ENCODE results near the gene ALDH2. TPM values are rescaled to one million over a fixed set of nuclear protein-coding genes. Genes with fewer than 3 reads are reported as not detected.

The ALDH2 gene
- total and polyA plus RNA-seq, 9 of the 15 experiments (the other 6 are each of a cell fraction or from before 2014, with no cell fraction given) = 1.9 to 22.5 (median 12.2) TPM

DNA sequence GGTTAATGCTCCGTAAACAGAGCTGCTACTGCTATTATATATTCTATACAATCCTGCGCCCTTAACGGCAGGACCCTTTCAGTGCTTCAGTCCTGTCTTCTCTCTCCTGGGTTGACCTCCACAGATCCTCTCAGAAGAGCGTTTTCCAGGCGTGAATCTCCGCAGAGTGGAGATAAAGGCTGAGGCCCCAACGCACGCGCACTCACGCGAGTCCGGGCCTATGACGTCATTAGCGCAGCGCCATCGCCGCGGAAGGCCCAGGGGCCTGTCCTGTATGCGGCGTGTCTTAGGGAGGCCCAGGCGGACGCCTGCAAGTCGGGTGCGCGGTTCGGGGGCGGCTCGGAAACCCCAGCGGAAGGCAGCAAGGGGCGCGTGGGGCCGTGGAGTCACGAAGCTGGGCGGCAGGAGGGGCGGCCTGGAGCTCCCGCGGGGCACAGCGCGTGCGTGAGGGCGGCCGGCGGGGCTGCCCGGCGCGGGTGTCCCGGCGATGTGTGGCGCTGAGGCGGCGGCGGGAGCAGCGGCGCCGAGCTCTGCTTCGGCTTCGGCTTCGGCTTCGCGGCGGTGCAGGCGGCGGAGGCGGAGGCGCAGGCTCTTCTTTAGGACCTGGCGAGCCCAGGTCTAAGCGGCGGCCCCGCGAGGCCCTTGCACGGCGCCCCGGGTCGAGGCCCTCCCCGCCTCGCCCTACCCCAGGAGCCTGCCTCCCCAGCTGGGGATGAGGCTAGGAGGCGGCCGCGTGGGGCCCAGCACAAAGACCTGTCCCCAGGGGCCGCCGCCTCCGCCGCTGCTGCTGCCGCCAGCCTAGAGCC, 75.2 kb downstream of the ALDH2 start, which contains the start of gene MAPKAPK5 (continued):
- TF ChIP-seq ZNF124 (CRISPR knock-in tag; IDR thresholded peaks at IDR 0.05) (no peak), MYNN (IDR thresholded peaks at IDR 0.05) (0 out of 2 replicates have a peak, but pooled peaks have one; percentile 20), MYNN (CRISPR knock-in tag; IDR thresholded peaks at IDR 0.05) (no peak), EGR1 (conservative IDR thresholded peaks at IDR 0.05) (peak; percentile 46; the same call in 1 of the 2 replicates), KHSRP (IDR thresholded peaks at IDR 0.05) (peak; percentile 92), PHF21A (IDR thresholded peaks at IDR 0.05; ENCODE audit: borderline replicate concordance, low read depth) (no peak), RBFOX2 (IDR thresholded peaks at IDR 0.05; ENCODE audit: low read depth, low read length) (peak; percentile 91), SP2 (IDR thresholded peaks at IDR 0.05; ENCODE audit: extremely low read depth, low read depth, low read length, poor library complexity, severe bottlenecking) (no peak), FOXA3 (CRISPR knock-in tag; conservative IDR thresholded peaks at IDR 0.05 in 1 of 2, IDR thresholded peaks at IDR 0.05 in 1 of 2) (no peak), TFAP4 (CRISPR knock-in tag; IDR thresholded peaks at IDR 0.05; ENCODE audit: borderline replicate concordance) (peak; percentile 84), RERE (CRISPR knock-in tag; IDR thresholded peaks at IDR 0.05; ENCODE audit: borderline replicate concordance) (no peak), ZZZ3 (IDR thresholded peaks at IDR 0.05) (no peak), SMARCA4 (IDR thresholded peaks at IDR 0.05) (no peak), ZNF561 (CRISPR knock-in tag; conservative IDR thresholded peaks at IDR 0.05) (no peak), ATF4 (CRISPR knock-in tag; IDR thresholded peaks at IDR 0.05) (0 out of 2 replicates have a peak, but pooled peaks have one; percentile 45)
- TF ChIP-seq, protein P1, sequence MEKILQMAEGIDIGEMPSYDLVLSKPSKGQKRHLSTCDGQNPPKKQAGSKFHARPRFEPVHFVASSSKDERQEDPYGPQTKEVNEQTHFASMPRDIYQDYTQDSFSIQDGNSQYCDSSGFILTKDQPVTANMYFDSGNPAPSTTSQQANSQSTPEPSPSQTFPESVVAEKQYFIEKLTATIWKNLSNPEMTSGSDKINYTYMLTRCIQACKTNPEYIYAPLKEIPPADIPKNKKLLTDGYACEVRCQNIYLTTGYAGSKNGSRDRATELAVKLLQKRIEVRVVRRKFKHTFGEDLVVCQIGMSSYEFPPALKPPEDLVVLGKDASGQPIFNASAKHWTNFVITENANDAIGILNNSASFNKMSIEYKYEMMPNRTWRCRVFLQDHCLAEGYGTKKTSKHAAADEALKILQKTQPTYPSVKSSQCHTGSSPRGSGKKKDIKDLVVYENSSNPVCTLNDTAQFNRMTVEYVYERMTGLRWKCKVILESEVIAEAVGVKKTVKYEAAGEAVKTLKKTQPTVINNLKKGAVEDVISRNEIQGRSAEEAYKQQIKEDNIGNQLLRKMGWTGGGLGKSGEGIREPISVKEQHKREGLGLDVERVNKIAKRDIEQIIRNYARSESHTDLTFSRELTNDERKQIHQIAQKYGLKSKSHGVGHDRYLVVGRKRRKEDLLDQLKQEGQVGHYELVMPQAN (IDR thresholded peaks at IDR 0.05; ENCODE audit: borderline replicate concordance) = no peak
- TF ChIP-seq, protein P2, sequence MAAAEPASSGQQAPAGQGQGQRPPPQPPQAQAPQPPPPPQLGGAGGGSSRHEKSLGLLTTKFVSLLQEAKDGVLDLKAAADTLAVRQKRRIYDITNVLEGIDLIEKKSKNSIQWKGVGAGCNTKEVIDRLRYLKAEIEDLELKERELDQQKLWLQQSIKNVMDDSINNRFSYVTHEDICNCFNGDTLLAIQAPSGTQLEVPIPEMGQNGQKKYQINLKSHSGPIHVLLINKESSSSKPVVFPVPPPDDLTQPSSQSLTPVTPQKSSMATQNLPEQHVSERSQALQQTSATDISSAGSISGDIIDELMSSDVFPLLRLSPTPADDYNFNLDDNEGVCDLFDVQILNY (CRISPR knock-in tag; IDR thresholded peaks at IDR 0.05) = no peak

All from K562 (cell line).